Heart right ventricle (tissue), 16 donors: ENCODE results near the gene DIP2C. TPM values are rescaled to one million over a fixed set of nuclear protein-coding genes. Genes with fewer than 3 reads are reported as not detected.

ENCODE experiments used
- ATAC-seq, 8 donors: fragments of 200-7000 bp; cut with Tn5 transposase; one replicate each; pipeline ENCODE4 v1.9.1; 2020; ENCODE audit warnings: mild to moderate bottlenecking in 8 of 8, moderate library complexity in 8 of 8, moderate number of reproducible peaks in 1 of 8
- DNase-seq, 2 donors: peaks; one replicate each; pipeline ENCODE4 v3.0.0-alpha.2; 2020
- H3K27ac ChIP-seq, 10 donors: fragments of 200-600 bp; sonication (generic) in 2 of 10; one replicate each; pipeline versions ENCODE4 v1.5.0 to v1.8.0; 2020 to 2022; ENCODE audit warnings: mild to moderate bottlenecking in 3 of 10
- H3K27me3 ChIP-seq, 7 donors: fragments of 200-600 bp; one replicate each; pipeline ENCODE4 v1.8.0; 2021 to 2022; ENCODE audit warnings: mild to moderate bottlenecking in 2 of 7
- H3K36me3 ChIP-seq, 9 donors: fragments of 200-600 bp; sonication (generic) in 1 of 9; one replicate each; pipeline versions ENCODE4 v1.5.0 to v1.8.0; 2020 to 2022; ENCODE audit warnings: mild to moderate bottlenecking in 2 of 9
- H3K4me1 ChIP-seq, 9 donors: fragments of 200-600 bp; sonication (generic) in 1 of 9; one replicate each; pipeline versions ENCODE4 v1.5.0 to v1.8.0; 2020 to 2022; ENCODE audit warnings: mild to moderate bottlenecking in 4 of 9
- H3K4me3 ChIP-seq, 10 donors: fragments of 200-600 bp; sonication (generic) in 2 of 10; one replicate each; pipeline versions ENCODE4 v1.5.0 to v1.8.0; 2020 to 2022; ENCODE audit warnings: mild to moderate bottlenecking in 7 of 10, moderate library complexity in 2 of 10
- H3K9me3 ChIP-seq, 11 donors: fragments of 200-600 bp in 10 of 11; sonication (generic) in 2 of 11; one replicate each; pipeline versions ENCODE4 v1.5.0 to v1.8.0; 2013 to 2022; ENCODE audit warnings: mild to moderate bottlenecking in 2 of 11, control low read depth in 1 of 11, moderate library complexity in 1 of 11
- WGBS, 2 donors: extraction: QIAGEN DNeasy Blood & Tissue Kit; methylation state at CpG; one replicate each; pipeline ENCODE4 v1.1.7; 2013; ENCODE audit warnings: inconsistent platforms in 1 of 2; 5-methylcytosine and 5-hydroxymethylcytosine counted together
- intact Hi-C, 10 donors: fragments of 100-400 bp; cut with DNase I; formaldehyde crosslinking; loops; one replicate each; pipeline versions ENCODE4 v1.11.1 to v1.14.2; 2022
- polyA plus RNA-seq, 2 donors: library from polyadenylated mRNA; stranded (reverse); fragments of 200-250 nt; gene quantifications; one replicate each; pipeline ENCODE4 v1.2.3, GENCODE V29; 2013
- total RNA-seq, 10 donors: library from RNA; stranded (reverse); fragmentation: NEBNext Ultra II Directional in 3 of 10; extraction: Animal tissue kit (Norgen Biotek cat#: 25700) in 3 of 10; gene quantifications; one replicate each; pipeline versions ENCODE4 v1.2.1 to v1.2.4, GENCODE V29; 2021 to 2023
- TF ChIP-seq, protein P1 (sequence below), 9 donors: fragments of 200-600 bp; sonication (generic) in 2 of 9; IDR thresholded peaks; one replicate each; pipeline versions ENCODE4 v1.5.0 to v1.8.0; 2021 to 2022; ENCODE audit warnings: antibody characterized with exemption in 9 of 9, mild to moderate bottlenecking in 5 of 9, moderate library complexity in 1 of 9
- donor health status: Arrhythmogenic right ventricular cardiomyopathy.
- donor health status: ischemic (EF 13 %, LVEDD 7.1; RV severe dilation, severe dysfunction).
- donor health status: healthy with polysubstance abuse.
- donor health status: DM: no; HTN: yes; CAD: no.
- donor health status: DM: no; HTN: no; CAD: no.
- donor health status: ischemic (EF 25% LVEDD 6.9; RV normal size, moderate dysfunction).
- donor health status: ischemic (EF 25% LVEDD 5.7; RV mildly dilated, moderate dysfunction).
- donor health status: healthy.
- donor health status: DM: yes; HTN: yes; CAD: no.
- donor health status: Ischemic cardiomyopathy.
- donor health status: ischemic (EF 35%, LVEDD 5.7; RV mildly dilated, moderate dysfunction).
- donor health status: nonischemic (EF 11% LVEDD 7.7; RV severe dilation, severe dysfunction).
- donor health status: DM: yes; HTN: yes; CAD: no.
- donor health status: PGD.
- donor health status: ischemic (EF 29% LVEDD 5.4; RV normal size, mild dysfunction).
- donor health status: nonischemic (EF 23%, LVEDD 6.1; RV moderate dilation, normal function).

Gene DIP2C
- total and polyA plus RNA-seq, 12 donors, result 7.1 to 48.2 (median 33.7) TPM

- DNase-seq, result no peak
- Histone ChIP-seq H3K4me3 (no peak overlapping the region), H3K9me3 (no peaks in the 10 kb centered on the region), H3K27me3 (no peaks in the 10 kb centered on the region), H3K4me1 (peaks cover 0 to 59% (median 31%) of the 10 kb centered on the region in 9 donors), H3K27ac (no peak overlapping the region), H3K36me3 (peaks cover 0 to 19% (median 0%) of the 10 kb centered on the region in 9 donors)
- ATAC-seq, result no peak
- WGBS, 2 donors, result 91 to 92% methylated on average over 11 of the region's 11 CpGs
- TF ChIP-seq, protein P1, sequence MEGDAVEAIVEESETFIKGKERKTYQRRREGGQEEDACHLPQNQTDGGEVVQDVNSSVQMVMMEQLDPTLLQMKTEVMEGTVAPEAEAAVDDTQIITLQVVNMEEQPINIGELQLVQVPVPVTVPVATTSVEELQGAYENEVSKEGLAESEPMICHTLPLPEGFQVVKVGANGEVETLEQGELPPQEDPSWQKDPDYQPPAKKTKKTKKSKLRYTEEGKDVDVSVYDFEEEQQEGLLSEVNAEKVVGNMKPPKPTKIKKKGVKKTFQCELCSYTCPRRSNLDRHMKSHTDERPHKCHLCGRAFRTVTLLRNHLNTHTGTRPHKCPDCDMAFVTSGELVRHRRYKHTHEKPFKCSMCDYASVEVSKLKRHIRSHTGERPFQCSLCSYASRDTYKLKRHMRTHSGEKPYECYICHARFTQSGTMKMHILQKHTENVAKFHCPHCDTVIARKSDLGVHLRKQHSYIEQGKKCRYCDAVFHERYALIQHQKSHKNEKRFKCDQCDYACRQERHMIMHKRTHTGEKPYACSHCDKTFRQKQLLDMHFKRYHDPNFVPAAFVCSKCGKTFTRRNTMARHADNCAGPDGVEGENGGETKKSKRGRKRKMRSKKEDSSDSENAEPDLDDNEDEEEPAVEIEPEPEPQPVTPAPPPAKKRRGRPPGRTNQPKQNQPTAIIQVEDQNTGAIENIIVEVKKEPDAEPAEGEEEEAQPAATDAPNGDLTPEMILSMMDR (IDR thresholded peaks at IDR 0.05), result no peak
- intact Hi-C loops, result no loop called here
Observed at GRCh38 chr10:488933-489215, 200.6 kb downstream of the DIP2C start.

- no peaks in the 10 kb centered on the region for H3K9me3 ChIP-seq
- no peak for ATAC-seq
- no peak overlapping the region for H3K4me3 ChIP-seq
- no peaks in the 10 kb centered on the region for H3K27me3 ChIP-seq
- TF ChIP-seq, protein P1 (IDR thresholded peaks at IDR 0.05), result no peak
- H3K36me3 ChIP-seq, result peaks cover 0 to 22% (median 0%) of the 10 kb centered on the region in 9 donors
- DNase-seq, result no peak
- H3K4me1 ChIP-seq, result peaks cover 0 to 55% (median 30%) of the 10 kb centered on the region in 9 donors
- no peak overlapping the region for H3K27ac ChIP-seq
- 85 to 90% methylated on average over 21 of the region's 21 CpGs for WGBS, 2 donors
- intact Hi-C loops, result no loop called here
Observed at GRCh38 chr10:488081-488932, 201.2 kb downstream of the DIP2C start.

GRCh38 chr10:486666-487322 lies 202.7 kb downstream of the DIP2C start:
- TF ChIP-seq, protein P1 (IDR thresholded peaks at IDR 0.05), result no peak
- H3K27me3 ChIP-seq, result no peaks in the 10 kb centered on the region
- no peak overlapping the region for H3K27ac ChIP-seq
- peaks cover 0 to 35% (median 0%) of the 10 kb centered on the region in 9 donors for H3K36me3 ChIP-seq
- H3K4me3 ChIP-seq, result no peak overlapping the region
- H3K9me3 ChIP-seq, result no peaks in the 10 kb centered on the region
- intact Hi-C loops, result no loop called here
- ATAC-seq (no peak), DNase-seq (no peak)
- 93 to 95% methylated on average over 17 of the region's 17 CpGs for WGBS, 2 donors
- H3K4me1 ChIP-seq, result peaks cover 0 to 49% (median 29%) of the 10 kb centered on the region in 9 donors

GRCh38 chr10:486206-486605 lies 203.3 kb downstream of the DIP2C start:
- H3K9me3 ChIP-seq, result no peaks in the 10 kb centered on the region
- H3K36me3 ChIP-seq, result peaks cover 0 to 35% (median 0%) of the 10 kb centered on the region in 9 donors
- ATAC-seq (no peak), DNase-seq (no peak)
- no peak overlapping the region for H3K27ac ChIP-seq
- H3K4me1 ChIP-seq, result peaks cover 3 to 48% (median 25%) of the 10 kb centered on the region in 9 donors
- H3K27me3 ChIP-seq, result no peaks in the 10 kb centered on the region
- no peak overlapping the region for H3K4me3 ChIP-seq
- TF ChIP-seq, protein P1 (IDR thresholded peaks at IDR 0.05), result no peak
- 70 to 71% methylated on average over 11 of the region's 11 CpGs for WGBS, 2 donors
- intact Hi-C loops, result no loop called here
